ENCODE data around the gene GRIK4. TPM values are rescaled to one million over a fixed set of nuclear protein-coding genes. Genes with fewer than 3 reads are reported as not detected.

GRIK4 gene
- total RNA-seq, 2 experiments from 2014 or later: not detected

GRCh38 chr11:120773501-120774031, 262.0 kb downstream of the GRIK4 start:
- no peak overlapping the region for H3K27ac Mint-ChIP-seq
- ChIA-PET POLR2A (no interaction called here), CTCF (no interaction called here)
- intact Hi-C loops (cut with DNase I, micrococcal nuclease): no loop called here
- H3K4me3 ChIP-seq (ENCODE audit: low read length): no peak overlapping the region
- no peaks in the 10 kb centered on the region for H3K36me3 ChIP-seq (ENCODE audit: insufficient read depth, low read length)
- H3K27ac ChIP-seq (ENCODE audit: low read depth in 1 of 2, low read length in 2 of 2): no peak overlapping the region
- ATAC-seq (ENCODE audit: poor library complexity) (no peak), DNase-seq (no peak)
- H3K4me1 ChIP-seq (ENCODE audit: insufficient read depth, low read length): no peaks in the 10 kb centered on the region
- peaks cover 0 to 4% of the 10 kb centered on the region in 2 experiments for H3K9me3 ChIP-seq (ENCODE audit: control insufficient read depth in 1 of 2, insufficient read depth in 1 of 2, low read length in 2 of 2)
- peaks cover 0 to 7% of the 10 kb centered on the region in 2 experiments for H3K27me3 ChIP-seq (ENCODE audit: control insufficient read depth in 1 of 2, insufficient read depth in 2 of 2, low read length in 2 of 2)
- no peak overlapping the region for H3K4me3 Mint-ChIP-seq
- no peak for TF ChIP-seq CTCF (IDR thresholded peaks at IDR 0.05)
- H3K36me3 Mint-ChIP-seq (ENCODE audit: low read depth): no peaks in the 10 kb centered on the region
- H3K4me1 Mint-ChIP-seq (ENCODE audit: low read depth): no peaks in the 10 kb centered on the region
- peaks cover 46% of the 10 kb centered on the region for H3K27me3 Mint-ChIP-seq
- H3K9me3 Mint-ChIP-seq: no peaks in the 10 kb centered on the region

GRCh38 chr11:120774591-120775386, 263.2 kb downstream of the GRIK4 start:
- H3K9me3 Mint-ChIP-seq: no peaks in the 10 kb centered on the region
- no peaks in the 10 kb centered on the region for H3K4me1 ChIP-seq (ENCODE audit: insufficient read depth, low read length)
- no peak for TF ChIP-seq CTCF (IDR thresholded peaks at IDR 0.05)
- H3K36me3 Mint-ChIP-seq (ENCODE audit: low read depth): no peaks in the 10 kb centered on the region
- no peak overlapping the region for H3K4me3 ChIP-seq (ENCODE audit: low read length)
- H3K4me3 Mint-ChIP-seq: no peak overlapping the region
- ATAC-seq (ENCODE audit: poor library complexity): no peak
- peaks cover 0 to 4% of the 10 kb centered on the region in 2 experiments for H3K27me3 ChIP-seq (ENCODE audit: control insufficient read depth in 1 of 2, insufficient read depth in 2 of 2, low read length in 2 of 2)
- H3K27ac ChIP-seq (ENCODE audit: low read depth in 1 of 2, low read length in 2 of 2): no peak overlapping the region
- H3K27me3 Mint-ChIP-seq: peaks cover 46% of the 10 kb centered on the region
- H3K36me3 ChIP-seq (ENCODE audit: insufficient read depth, low read length): no peaks in the 10 kb centered on the region
- intact Hi-C loops (cut with DNase I, micrococcal nuclease): no loop called here
- ChIA-PET POLR2A (no interaction called here), CTCF (no interaction called here)
- peaks cover 0 to 4% of the 10 kb centered on the region in 2 experiments for H3K9me3 ChIP-seq (ENCODE audit: control insufficient read depth in 1 of 2, insufficient read depth in 1 of 2, low read length in 2 of 2)
- DNase-seq: no peak
- no peak overlapping the region for H3K27ac Mint-ChIP-seq
- H3K4me1 Mint-ChIP-seq (ENCODE audit: low read depth): no peaks in the 10 kb centered on the region

- H3K27me3 ChIP-seq (ENCODE audit: control insufficient read depth in 1 of 2, insufficient read depth in 2 of 2, low read length in 2 of 2): peaks cover 0 to 3% of the 10 kb centered on the region in 2 experiments
- ATAC-seq (ENCODE audit: poor library complexity) (no peak), DNase-seq (no peak)
- intact Hi-C loops (cut with DNase I, micrococcal nuclease): no loop called here
- H3K4me1 Mint-ChIP-seq (ENCODE audit: low read depth): no peaks in the 10 kb centered on the region
- H3K9me3 ChIP-seq (ENCODE audit: control insufficient read depth in 1 of 2, insufficient read depth in 1 of 2, low read length in 2 of 2): peaks cover 0 to 4% of the 10 kb centered on the region in 2 experiments
- no peaks in the 10 kb centered on the region for H3K9me3 Mint-ChIP-seq
- no peaks in the 10 kb centered on the region for H3K36me3 Mint-ChIP-seq (ENCODE audit: low read depth)
- no peak overlapping the region for H3K27ac ChIP-seq (ENCODE audit: low read depth in 1 of 2, low read length in 2 of 2)
- ChIA-PET POLR2A (no interaction called here), CTCF (no interaction called here)
- no peaks in the 10 kb centered on the region for H3K36me3 ChIP-seq (ENCODE audit: insufficient read depth, low read length)
- H3K4me3 Mint-ChIP-seq: no peak overlapping the region
- H3K27ac Mint-ChIP-seq: no peak overlapping the region
- H3K4me1 ChIP-seq (ENCODE audit: insufficient read depth, low read length): no peaks in the 10 kb centered on the region
- no peak overlapping the region for H3K4me3 ChIP-seq (ENCODE audit: low read length)
- no peak for TF ChIP-seq CTCF (IDR thresholded peaks at IDR 0.05)
- H3K27me3 Mint-ChIP-seq: peaks cover 33% of the 10 kb centered on the region
Observed at GRCh38 chr11:120775986-120776951, 264.7 kb downstream of the GRIK4 start.

All from CD4-positive, alpha-beta T cell (primary cell).